ENCODE data around the gene CAMTA2. TPM values are rescaled to one million over a fixed set of nuclear protein-coding genes. Genes with fewer than 3 reads are reported as not detected.

CAMTA2 gene, protein sequence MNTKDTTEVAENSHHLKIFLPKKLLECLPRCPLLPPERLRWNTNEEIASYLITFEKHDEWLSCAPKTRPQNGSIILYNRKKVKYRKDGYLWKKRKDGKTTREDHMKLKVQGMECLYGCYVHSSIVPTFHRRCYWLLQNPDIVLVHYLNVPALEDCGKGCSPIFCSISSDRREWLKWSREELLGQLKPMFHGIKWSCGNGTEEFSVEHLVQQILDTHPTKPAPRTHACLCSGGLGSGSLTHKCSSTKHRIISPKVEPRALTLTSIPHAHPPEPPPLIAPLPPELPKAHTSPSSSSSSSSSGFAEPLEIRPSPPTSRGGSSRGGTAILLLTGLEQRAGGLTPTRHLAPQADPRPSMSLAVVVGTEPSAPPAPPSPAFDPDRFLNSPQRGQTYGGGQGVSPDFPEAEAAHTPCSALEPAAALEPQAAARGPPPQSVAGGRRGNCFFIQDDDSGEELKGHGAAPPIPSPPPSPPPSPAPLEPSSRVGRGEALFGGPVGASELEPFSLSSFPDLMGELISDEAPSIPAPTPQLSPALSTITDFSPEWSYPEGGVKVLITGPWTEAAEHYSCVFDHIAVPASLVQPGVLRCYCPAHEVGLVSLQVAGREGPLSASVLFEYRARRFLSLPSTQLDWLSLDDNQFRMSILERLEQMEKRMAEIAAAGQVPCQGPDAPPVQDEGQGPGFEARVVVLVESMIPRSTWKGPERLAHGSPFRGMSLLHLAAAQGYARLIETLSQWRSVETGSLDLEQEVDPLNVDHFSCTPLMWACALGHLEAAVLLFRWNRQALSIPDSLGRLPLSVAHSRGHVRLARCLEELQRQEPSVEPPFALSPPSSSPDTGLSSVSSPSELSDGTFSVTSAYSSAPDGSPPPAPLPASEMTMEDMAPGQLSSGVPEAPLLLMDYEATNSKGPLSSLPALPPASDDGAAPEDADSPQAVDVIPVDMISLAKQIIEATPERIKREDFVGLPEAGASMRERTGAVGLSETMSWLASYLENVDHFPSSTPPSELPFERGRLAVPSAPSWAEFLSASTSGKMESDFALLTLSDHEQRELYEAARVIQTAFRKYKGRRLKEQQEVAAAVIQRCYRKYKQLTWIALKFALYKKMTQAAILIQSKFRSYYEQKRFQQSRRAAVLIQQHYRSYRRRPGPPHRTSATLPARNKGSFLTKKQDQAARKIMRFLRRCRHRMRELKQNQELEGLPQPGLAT
- 10 to 100 TPM; 17.1 to 48.8 TPM for total RNA-seq

DNA sequence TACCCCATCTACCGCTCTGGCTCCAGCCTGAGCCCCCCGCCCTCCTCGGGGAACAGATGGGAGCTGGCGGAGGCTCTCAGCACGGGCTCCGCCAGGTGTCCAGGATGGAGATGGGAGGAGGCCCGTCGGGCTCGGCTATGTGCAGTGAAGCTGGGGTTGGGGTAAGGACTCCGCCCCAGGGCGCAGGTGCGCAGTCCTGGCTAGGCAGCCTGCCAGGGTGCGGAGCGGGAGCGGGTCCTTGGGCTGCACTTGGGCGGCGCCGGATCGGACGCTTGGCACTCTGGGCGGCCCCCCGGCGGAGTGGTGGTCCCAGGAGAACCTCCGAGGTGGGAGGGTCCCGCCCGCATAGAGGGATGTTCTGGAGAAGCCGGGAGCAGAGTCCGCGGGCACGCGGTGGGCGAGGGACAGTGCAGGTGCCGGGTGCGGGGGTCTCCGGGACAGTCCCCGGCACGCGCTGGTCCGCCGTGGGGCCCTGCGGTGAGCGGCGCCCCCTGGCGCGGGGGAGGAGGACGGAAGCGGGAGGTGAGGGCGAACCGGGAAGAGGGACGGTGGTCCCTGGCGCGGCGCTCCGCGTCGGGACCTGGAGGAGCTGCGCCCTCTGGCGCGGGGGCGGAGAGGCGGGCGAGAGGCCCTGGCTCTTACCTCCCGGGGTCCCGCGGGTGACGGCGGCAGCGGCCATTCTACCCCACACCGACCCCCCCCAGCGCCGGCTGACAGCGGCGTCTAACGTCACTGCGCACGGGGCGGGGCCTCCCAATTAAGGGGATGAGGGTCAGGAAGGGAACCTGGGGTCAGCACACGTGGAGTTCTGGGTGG is at the start of gene CAMTA2:
CAMTA2 (minus strand) TSS at position 725 of the 816 bp plus-strand sequence. CDS start 1,453 bp downstream, outside the sequence.
- Histone ChIP-seq H3K27ac (peak within 1 kb of the TSS; percentile 79 to 96 (median 88)), H3K27me3 (no peaks in the 10 kb centered on the region), H3K4me1 (peaks cover 23% of the 10 kb centered on the region), H3K4me3 (peak within 1 kb of the TSS; percentile 91 to 96), H3K36me3 (replicated peaks in 1 of 2; ENCODE audit: insufficient read depth in 1 of 2, low read depth in 2 of 2) (peaks cover 0 to 3% of the 10 kb centered on the region in 2 donors), H3K9me3 (no peaks in the 10 kb centered on the region)
- intact Hi-C loops (cut with DNase I), result no loop called here
- WGBS, 2 donors, result 1% methylated on average over 56 of the region's 78 CpGs; no CpG with 5 or more reads in 1 of the 2 donors
- TF ChIP-seq POLR2A (IDR thresholded peaks at IDR 0.05), result peak; percentile 55 to 80 (median 78)
- TF ChIP-seq, protein P1, sequence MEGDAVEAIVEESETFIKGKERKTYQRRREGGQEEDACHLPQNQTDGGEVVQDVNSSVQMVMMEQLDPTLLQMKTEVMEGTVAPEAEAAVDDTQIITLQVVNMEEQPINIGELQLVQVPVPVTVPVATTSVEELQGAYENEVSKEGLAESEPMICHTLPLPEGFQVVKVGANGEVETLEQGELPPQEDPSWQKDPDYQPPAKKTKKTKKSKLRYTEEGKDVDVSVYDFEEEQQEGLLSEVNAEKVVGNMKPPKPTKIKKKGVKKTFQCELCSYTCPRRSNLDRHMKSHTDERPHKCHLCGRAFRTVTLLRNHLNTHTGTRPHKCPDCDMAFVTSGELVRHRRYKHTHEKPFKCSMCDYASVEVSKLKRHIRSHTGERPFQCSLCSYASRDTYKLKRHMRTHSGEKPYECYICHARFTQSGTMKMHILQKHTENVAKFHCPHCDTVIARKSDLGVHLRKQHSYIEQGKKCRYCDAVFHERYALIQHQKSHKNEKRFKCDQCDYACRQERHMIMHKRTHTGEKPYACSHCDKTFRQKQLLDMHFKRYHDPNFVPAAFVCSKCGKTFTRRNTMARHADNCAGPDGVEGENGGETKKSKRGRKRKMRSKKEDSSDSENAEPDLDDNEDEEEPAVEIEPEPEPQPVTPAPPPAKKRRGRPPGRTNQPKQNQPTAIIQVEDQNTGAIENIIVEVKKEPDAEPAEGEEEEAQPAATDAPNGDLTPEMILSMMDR (IDR thresholded peaks at IDR 0.05), result peak; percentile 55 to 83 (median 68)
- ATAC-seq (peak; percentile 87), DNase-seq (peak; percentile 86 to 90 (median 88))

DNA sequence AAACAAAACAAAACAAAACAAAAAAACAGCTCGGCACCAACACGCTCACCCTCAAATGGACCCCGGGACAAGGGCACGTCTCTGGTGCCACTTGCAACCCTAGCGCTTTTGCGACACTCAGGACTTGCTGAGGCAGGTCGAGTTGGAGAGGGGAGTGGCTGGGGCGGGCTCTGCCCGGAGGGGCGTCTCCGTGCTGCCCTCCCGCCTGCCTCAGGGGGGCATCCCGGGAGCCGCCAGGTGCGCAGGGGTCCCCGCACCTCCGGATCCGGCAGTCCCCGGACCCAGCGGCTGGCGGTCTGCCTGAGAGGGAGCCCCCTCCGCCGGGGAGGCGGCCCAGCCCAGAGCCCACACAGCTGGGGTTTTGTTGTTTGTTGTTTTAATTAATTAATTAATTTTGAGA is 47.8 kb upstream of the CAMTA2 start, which contains the start of gene SLC52A1:
SLC52A1 (minus strand) TSS at position 112 of the 400 bp plus-strand sequence. CDS start 820 bp downstream, outside the sequence.
- DNase-seq (no peak), ATAC-seq (no peak)
- Histone ChIP-seq H3K4me1 (peaks cover 8% of the 10 kb centered on the region), H3K27me3 (no peaks in the 10 kb centered on the region), H3K36me3 (replicated peaks in 1 of 2; ENCODE audit: insufficient read depth in 1 of 2, low read depth in 2 of 2) (no peaks in the 10 kb centered on the region), H3K9me3 (no peaks in the 10 kb centered on the region), H3K27ac (no peak within 1 kb of the TSS), H3K4me3 (no peak within 1 kb of the TSS)
- intact Hi-C loops (cut with DNase I), result no loop called here
- 5 to 8% methylated on average over 8 to 21 of the region's 24 CpGs for WGBS, 2 donors
- no peak for TF ChIP-seq POLR2A (IDR thresholded peaks at IDR 0.05)
- TF ChIP-seq, protein P1 (IDR thresholded peaks at IDR 0.05), result no peak

DNA sequence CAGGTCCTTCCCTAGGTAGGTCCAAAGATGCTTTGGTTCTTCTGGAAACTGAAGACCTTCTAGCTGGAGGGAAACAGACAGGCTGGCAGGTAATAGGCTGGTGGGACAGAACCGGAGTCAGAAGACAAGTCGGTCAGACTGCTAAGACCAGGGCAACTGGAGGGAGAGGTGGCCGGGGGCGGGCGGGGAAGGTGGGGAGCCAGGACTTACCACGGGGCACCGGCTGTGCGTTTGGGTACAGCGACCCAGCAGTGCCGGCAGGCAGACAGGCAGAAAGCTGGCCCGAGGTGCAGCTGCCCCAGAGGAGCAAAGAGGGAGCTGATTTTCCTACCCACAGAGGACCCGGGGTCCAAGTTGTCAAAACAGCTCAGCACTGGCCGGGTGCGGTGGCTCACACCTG is 47.2 kb upstream of the CAMTA2 start:
- Histone ChIP-seq H3K36me3 (replicated peaks in 1 of 2; ENCODE audit: insufficient read depth in 1 of 2, low read depth in 2 of 2) (no peaks in the 10 kb centered on the region), H3K9me3 (no peaks in the 10 kb centered on the region), H3K4me3 (no peak overlapping the region), H3K27ac (no peak overlapping the region), H3K27me3 (no peaks in the 10 kb centered on the region), H3K4me1 (peaks cover 8% of the 10 kb centered on the region)
- DNase-seq (no peak), ATAC-seq (no peak)
- 78 to 84% methylated on average over 4 to 11 of the region's 14 CpGs for WGBS, 2 donors
- intact Hi-C loops (cut with DNase I), result no loop called here
- TF ChIP-seq POLR2A (IDR thresholded peaks at IDR 0.05), result no peak

DNA sequence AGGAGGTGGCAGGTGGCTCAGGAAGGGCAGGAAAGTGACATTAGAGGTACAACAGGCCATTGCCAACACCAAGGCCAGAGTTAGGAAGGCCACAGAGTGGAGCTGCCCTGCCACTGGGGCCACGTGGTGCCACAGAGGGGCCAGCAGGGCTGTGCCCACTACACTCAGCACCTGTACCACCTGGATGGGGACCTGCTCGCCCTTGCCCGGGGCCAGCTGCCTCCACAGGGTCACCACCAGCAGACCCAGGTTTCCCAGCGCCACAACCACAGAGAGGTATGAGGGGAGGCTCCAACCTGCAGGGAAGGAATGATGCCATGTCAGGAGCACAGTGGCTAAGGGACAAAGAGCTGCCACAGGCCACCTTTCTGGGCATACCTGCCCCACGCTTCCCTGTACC is 46.6 kb upstream of the CAMTA2 start:
- Histone ChIP-seq H3K4me3 (no peak overlapping the region), H3K27me3 (no peaks in the 10 kb centered on the region), H3K36me3 (replicated peaks in 1 of 2; ENCODE audit: insufficient read depth in 1 of 2, low read depth in 2 of 2) (no peaks in the 10 kb centered on the region), H3K4me1 (peaks cover 8% of the 10 kb centered on the region), H3K9me3 (no peaks in the 10 kb centered on the region), H3K27ac (no peak overlapping the region)
- intact Hi-C loops (cut with DNase I), result no loop called here
- WGBS, 2 donors, result 95% methylated on average over 5 of the region's 5 CpGs; no CpG with 5 or more reads in 1 of the 2 donors
- no peak for DNase-seq
- no peak for ATAC-seq
- TF ChIP-seq, protein P1 (IDR thresholded peaks at IDR 0.05), result no peak
- TF ChIP-seq POLR2A (IDR thresholded peaks at IDR 0.05), result no peak

All from body of pancreas (tissue), 4 donors.